Islet precursor cell (in vitro differentiated cells): Measurements from ENCODE around the gene RPUSD1.

Experiments used
- DNase-seq: peaks from one replicate; pipeline ENCODE4 v3.0.0-alpha.2; 2018

RPUSD1 gene

GRCh38 chr16:741986-742629, 46.1 kb downstream of the RPUSD1 start:
- DNase-seq = no peak

GRCh38 chr16:740764-741505, 47.2 kb downstream of the RPUSD1 start, which contains the start of gene CIAO3:
Gene CIAO3 (minus strand): TSS chr16:740997. CDS start chr16:740985, 12 bp downstream.
- DNase-seq = peak; percentile 93

GRCh38 chr16:740459-740763, 47.8 kb downstream of the RPUSD1 start:
- no peak for DNase-seq

- no peak for DNase-seq
Observed at GRCh38 chr16:739560-740458, 48.4 kb downstream of the RPUSD1 start.

- no peak for DNase-seq
Observed at GRCh38 chr16:736936-737481, 51.2 kb downstream of the RPUSD1 start.

GRCh38 chr16:735982-736453, 52.2 kb downstream of the RPUSD1 start:
- DNase-seq = no peak

- DNase-seq = no peak
Observed at GRCh38 chr16:734981-735881, 53.0 kb downstream of the RPUSD1 start.
